ENCODE results near the gene PRDM11. TPM values are rescaled to one million over a fixed set of nuclear protein-coding genes. Genes with fewer than 3 reads are reported as not detected.

Gene PRDM11
- total and polyA plus RNA-seq, 4 donors: 0.64 to 6.9 (median 2.8) TPM

GRCh38 chr11:45152740-45153595 lies 6.5 kb downstream of the PRDM11 start (continued):
- TF ChIP-seq REST (IDR thresholded peaks at IDR 0.05) (no peak), RAD21 (IDR thresholded peaks at IDR 0.05) (no peak), ZBTB33 (IDR thresholded peaks at IDR 0.05) (no peak)

GRCh38 chr11:45154276-45154675 lies 7.8 kb downstream of the PRDM11 start:
- Histone ChIP-seq H3K9me3 (ENCODE audit: control insufficient read depth in 4 of 4, low read length in 3 of 4) (no peaks in the 10 kb centered on the region), H3K27ac (ENCODE audit: low read depth in 1 of 2, low read length in 2 of 2) (no peak overlapping the region), H3K36me3 (ENCODE audit: control insufficient read depth in 4 of 4, insufficient read depth in 3 of 4, low read depth in 1 of 4, low read length in 3 of 4) (no peaks in the 10 kb centered on the region), H3K27me3 (ENCODE audit: control insufficient read depth in 4 of 4, insufficient read depth in 4 of 4, low read length in 3 of 4) (no peaks in the 10 kb centered on the region), H3K4me1 (ENCODE audit: control insufficient read depth in 4 of 4, insufficient read depth in 4 of 4, low read length in 3 of 4) (peaks cover 0 to 2% (median 0%) of the 10 kb centered on the region in 4 donors), H3K4me3 (ENCODE audit: low read depth in 1 of 3, low read length in 3 of 3) (no peak overlapping the region), H3K9ac (ENCODE audit: low read depth in 1 of 2, low read length in 2 of 2) (no peak overlapping the region)
- TF ChIP-seq TAF1 (conservative IDR thresholded peaks at IDR 0.05): no peak
- TF ChIP-seq, protein P1, sequence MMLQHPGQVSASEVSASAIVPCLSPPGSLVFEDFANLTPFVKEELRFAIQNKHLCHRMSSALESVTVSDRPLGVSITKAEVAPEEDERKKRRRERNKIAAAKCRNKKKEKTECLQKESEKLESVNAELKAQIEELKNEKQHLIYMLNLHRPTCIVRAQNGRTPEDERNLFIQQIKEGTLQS (IDR thresholded peaks at IDR 0.05): no peak
- no peak for TF ChIP-seq RXRA (IDR thresholded peaks at IDR 0.05)
- no peak for TF ChIP-seq ZBTB33 (IDR thresholded peaks at IDR 0.05)
- TF ChIP-seq, protein P2, sequence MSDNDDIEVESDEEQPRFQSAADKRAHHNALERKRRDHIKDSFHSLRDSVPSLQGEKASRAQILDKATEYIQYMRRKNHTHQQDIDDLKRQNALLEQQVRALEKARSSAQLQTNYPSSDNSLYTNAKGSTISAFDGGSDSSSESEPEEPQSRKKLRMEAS (IDR thresholded peaks at IDR 0.05): no peak
- TF ChIP-seq, protein P3, sequence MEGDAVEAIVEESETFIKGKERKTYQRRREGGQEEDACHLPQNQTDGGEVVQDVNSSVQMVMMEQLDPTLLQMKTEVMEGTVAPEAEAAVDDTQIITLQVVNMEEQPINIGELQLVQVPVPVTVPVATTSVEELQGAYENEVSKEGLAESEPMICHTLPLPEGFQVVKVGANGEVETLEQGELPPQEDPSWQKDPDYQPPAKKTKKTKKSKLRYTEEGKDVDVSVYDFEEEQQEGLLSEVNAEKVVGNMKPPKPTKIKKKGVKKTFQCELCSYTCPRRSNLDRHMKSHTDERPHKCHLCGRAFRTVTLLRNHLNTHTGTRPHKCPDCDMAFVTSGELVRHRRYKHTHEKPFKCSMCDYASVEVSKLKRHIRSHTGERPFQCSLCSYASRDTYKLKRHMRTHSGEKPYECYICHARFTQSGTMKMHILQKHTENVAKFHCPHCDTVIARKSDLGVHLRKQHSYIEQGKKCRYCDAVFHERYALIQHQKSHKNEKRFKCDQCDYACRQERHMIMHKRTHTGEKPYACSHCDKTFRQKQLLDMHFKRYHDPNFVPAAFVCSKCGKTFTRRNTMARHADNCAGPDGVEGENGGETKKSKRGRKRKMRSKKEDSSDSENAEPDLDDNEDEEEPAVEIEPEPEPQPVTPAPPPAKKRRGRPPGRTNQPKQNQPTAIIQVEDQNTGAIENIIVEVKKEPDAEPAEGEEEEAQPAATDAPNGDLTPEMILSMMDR (IDR thresholded peaks at IDR 0.05; ENCODE audit: low read depth, low read length, missing input control): no peak
- TF ChIP-seq REST (IDR thresholded peaks at IDR 0.05): no peak
- no peak for TF ChIP-seq SP1 (IDR thresholded peaks at IDR 0.05)
- no peak for TF ChIP-seq EGR1 (IDR thresholded peaks at IDR 0.05; ENCODE audit: low read depth in 2 of 2)
- 98% methylated on average over 6 of the region's 6 CpGs for WGBS
- no peak for DNase-seq (ENCODE audit: low spot score)

Data from liver (tissue), 9 donors.